SU-DHL-6 (cell line): ENCODE data around the gene EPX.

Source experiments
- H2AFZ ChIP-seq: fragments of 200-600 bp; sonication (generic); 2 replicates; pipeline ENCODE4 v1.6.1; 2014; ENCODE audit warnings: low read depth, mild to moderate bottlenecking, moderate library complexity, mixed read lengths, antibody characterized with exemption, low read length; ENCODE audit not compliant: severe bottlenecking
- H3F3A ChIP-seq: fragments of 200-600 bp; shearing (Covaris generic); 2 replicates; pipeline ENCODE4 v1.6.0; 2016; ENCODE audit warnings: antibody characterized with exemption, mild to moderate bottlenecking; ENCODE audit not compliant: insufficient read depth
- H3K27ac ChIP-seq: fragments of 200-600 bp; sonication (generic); 2 replicates; pipeline ENCODE4 v1.5.1; 2016; ENCODE audit warnings: low read depth, mild to moderate bottlenecking, low read length, moderate library complexity, mixed read lengths
- H3K27me3 ChIP-seq: fragments of 200-600 bp; sonication (generic), shearing (Covaris generic); 2 replicates; pipeline ENCODE4 v1.6.0; 2014; ENCODE audit warnings: mild to moderate bottlenecking, low read length
- H3K36me3 ChIP-seq: fragments of 200-600 bp; sonication (generic); 2 replicates; pipeline ENCODE4 v1.6.1; 2014; ENCODE audit warnings: mild to moderate bottlenecking, low read length, mixed read lengths
- H3K4me2 ChIP-seq: fragments of 300-600, 200-600 bp; shearing (Covaris generic), sonication (generic); 2 replicates; pipeline ENCODE4 v1.6.0; 2014; ENCODE audit warnings: low read length, low read depth, mild to moderate bottlenecking; ENCODE audit not compliant: poor library complexity, severe bottlenecking
- H3K4me3 ChIP-seq: fragments of 200-600 bp; sonication (generic); 2 replicates; pipeline ENCODE4 v1.5.1; 2014; ENCODE audit warnings: antibody characterized with exemption, low read length, mild to moderate bottlenecking, mixed read lengths; ENCODE audit not compliant: insufficient read depth, poor library complexity, severe bottlenecking
- H3K79me2 ChIP-seq: fragments of 200-600 bp; sonication (generic); 2 replicates; pipeline ENCODE4 v1.6.1; 2014; ENCODE audit warnings: mild to moderate bottlenecking, low read length, moderate library complexity; ENCODE audit not compliant: insufficient read depth
- H3K9ac ChIP-seq: fragments of 200-600 bp; sonication (generic); 2 replicates; pipeline ENCODE4 v1.7.0; 2014; ENCODE audit warnings: mild to moderate bottlenecking, low read length
- H3K9me2 ChIP-seq: fragments of 200-600 bp; sonication (generic); replicated peaks from 2 replicates; pipeline ENCODE4 v1.6.1; 2014; ENCODE audit warnings: low read length; ENCODE audit not compliant: insufficient read depth
- H3K9me3 ChIP-seq: fragments of 200-600 bp; sonication (generic); 2 replicates; pipeline ENCODE4 v1.6.1; 2014; ENCODE audit warnings: low read length, mixed read lengths; ENCODE audit not compliant: insufficient read depth
- H4K20me1 ChIP-seq: fragments of 200-600 bp; sonication (generic); 2 replicates; pipeline ENCODE4 v1.6.1; 2014; ENCODE audit warnings: low read depth, mild to moderate bottlenecking, antibody characterized with exemption, low read length, moderate library complexity, mixed read lengths
- CTCF ChIP-seq: fragments of 200-600 bp; sonication (generic); IDR thresholded peaks from one replicate; pipeline ENCODE4 v1.5.1; 2017; ENCODE audit warnings: antibody characterized with exemption, mild to moderate bottlenecking, low read length, moderate library complexity; ENCODE audit not compliant: insufficient read depth, poor library complexity, severe bottlenecking
- EZH2phosphoT487 ChIP-seq: fragments of 200-600 bp; sonication (generic), shearing (Covaris generic); conservative IDR thresholded peaks from 2 replicates; pipeline ENCODE4 v1.6.1; 2018; ENCODE audit warnings: mild to moderate bottlenecking, antibody characterized with exemption, low read length, moderate library complexity, mixed read lengths

The EPX gene

GRCh38 chr17:58156839-58157803, 35.4 kb upstream of the EPX start:
- no peak overlapping the region for H3K9ac ChIP-seq

GRCh38 chr17:58158181-58158580, 34.3 kb upstream of the EPX start:
- Histone ChIP-seq H3K36me3 (no peaks in the 10 kb centered on the region), H3K9me2 (no peaks in the 10 kb centered on the region), H3K79me2 (no peaks in the 10 kb centered on the region), H4K20me1 (no peaks in the 10 kb centered on the region), H3K9ac (no peak overlapping the region), H3K4me3 (no peak overlapping the region), H3K4me2 (no peak overlapping the region), H3K27ac (no peak overlapping the region), H3K27me3 (no peaks in the 10 kb centered on the region), H3F3A (no peaks in the 10 kb centered on the region), H2AFZ (no peak overlapping the region), H3K9me3 (no peaks in the 10 kb centered on the region)
- no peak for TF ChIP-seq EZH2phosphoT487
- no peak for TF ChIP-seq CTCF

More at GRCh38 chr17:58156839-58157803, 35.4 kb upstream of the EPX start:
- no peaks in the 10 kb centered on the region for H4K20me1 ChIP-seq
- TF ChIP-seq CTCF (no peak), EZH2phosphoT487 (no peak)
- H3K4me2 ChIP-seq, result no peak overlapping the region
- H2AFZ ChIP-seq, result no peak overlapping the region
- H3F3A ChIP-seq, result no peaks in the 10 kb centered on the region
- H3K4me3 ChIP-seq, result no peak overlapping the region
- H3K9me2 ChIP-seq, result no peaks in the 10 kb centered on the region
- no peaks in the 10 kb centered on the region for H3K79me2 ChIP-seq
- H3K27ac ChIP-seq, result no peak overlapping the region
- no peaks in the 10 kb centered on the region for H3K36me3 ChIP-seq
- no peaks in the 10 kb centered on the region for H3K27me3 ChIP-seq
- H3K9me3 ChIP-seq, result no peaks in the 10 kb centered on the region

- Histone ChIP-seq H3K9me3 (no peaks in the 10 kb centered on the region), H3K36me3 (no peaks in the 10 kb centered on the region), H3K4me2 (no peak overlapping the region), H3K9ac (no peak overlapping the region), H3K9me2 (no peaks in the 10 kb centered on the region), H3K79me2 (no peaks in the 10 kb centered on the region), H3F3A (no peaks in the 10 kb centered on the region), H4K20me1 (no peaks in the 10 kb centered on the region), H3K27me3 (no peaks in the 10 kb centered on the region), H3K27ac (no peak overlapping the region), H2AFZ (no peak overlapping the region), H3K4me3 (no peak overlapping the region)
- TF ChIP-seq EZH2phosphoT487, result no peak
- no peak for TF ChIP-seq CTCF
Measured at GRCh38 chr17:58161566-58161965, 31.0 kb upstream of the EPX start.
